GF-D8 (cell line): ENCODE data around the gene PABPC1L2A.
"Not testable (repeated sequence)": the region's sequence is repeated elsewhere in the genome, so short reads cannot be mapped to it uniquely, and the experiment has no call there.

Experiments used
- DNase-seq: peaks from one replicate; lab custom pipeline; 2025; lab: John Stamatoyannopoulos, UW

PABPC1L2A gene

GRCh38 chrX:73079024-73079562 is at the start of gene PABPC1L2A:
Gene PABPC1L2A, minus strand, starts transcription at chrX:73079512. Its CDS starts 126 bp downstream, at chrX:73079386.
- not testable (repeated sequence) for DNase-seq

GRCh38 chrX:73127700-73128241 is 48.5 kb upstream of the PABPC1L2A start:
- no peak for DNase-seq

DNA sequence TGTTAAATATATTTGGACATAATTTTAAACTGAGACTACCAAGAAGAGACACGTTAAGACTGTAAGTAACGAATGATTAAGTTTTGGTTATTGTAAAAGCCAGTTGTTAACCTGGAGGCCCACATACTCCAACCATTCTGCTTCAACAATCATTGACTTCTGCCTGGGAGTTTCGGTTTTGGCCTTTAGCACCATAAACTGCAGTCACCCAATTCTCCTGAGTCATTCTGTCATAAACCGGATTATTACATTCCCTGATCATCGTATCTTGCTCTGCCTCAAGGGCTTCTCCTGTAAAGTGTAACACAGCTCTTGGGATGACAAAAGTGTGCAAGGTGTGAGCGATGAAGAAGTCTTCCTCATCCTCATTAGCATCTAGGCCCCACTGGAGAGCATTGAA is 46.9 kb upstream of the PABPC1L2A start:
- DNase-seq = no peak

- not testable (repeated sequence) for DNase-seq
Observed at GRCh38 chrX:73099505-73099904, 20.2 kb upstream of the PABPC1L2A start.

- not testable (repeated sequence) for DNase-seq
Observed at GRCh38 chrX:73086766-73087165, 7.5 kb upstream of the PABPC1L2A start.

GRCh38 chrX:73079884-73080283 is 572 bp upstream of the PABPC1L2A start:
- not testable (repeated sequence) for DNase-seq

DNA sequence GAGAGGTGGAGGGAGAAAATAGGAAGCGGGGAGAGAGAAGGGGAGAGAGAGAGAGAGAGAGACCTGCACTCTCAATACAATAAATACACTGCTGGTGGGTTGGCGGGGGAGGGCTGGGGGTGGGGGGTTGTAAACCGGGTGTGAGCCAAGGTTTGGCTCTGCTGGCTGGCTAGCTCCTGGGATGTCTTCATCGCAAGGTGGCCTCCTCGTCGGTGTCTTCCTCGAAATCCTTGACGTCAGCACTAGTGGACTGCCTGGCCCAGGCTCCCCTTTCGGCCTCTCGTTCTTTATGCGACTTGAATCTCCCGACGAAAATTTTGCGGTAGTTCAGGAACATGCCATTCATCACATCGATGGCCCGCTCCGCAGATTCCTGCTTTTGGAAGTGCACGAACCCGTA is 715 bp downstream of the PABPC1L2A start:
- not testable (repeated sequence) for DNase-seq

GRCh38 chrX:73076838-73077237 is 2.5 kb downstream of the PABPC1L2A start:
- no peak for DNase-seq

GRCh38 chrX:73069365-73070035 is 9.8 kb downstream of the PABPC1L2A start:
- no peak for DNase-seq

DNA sequence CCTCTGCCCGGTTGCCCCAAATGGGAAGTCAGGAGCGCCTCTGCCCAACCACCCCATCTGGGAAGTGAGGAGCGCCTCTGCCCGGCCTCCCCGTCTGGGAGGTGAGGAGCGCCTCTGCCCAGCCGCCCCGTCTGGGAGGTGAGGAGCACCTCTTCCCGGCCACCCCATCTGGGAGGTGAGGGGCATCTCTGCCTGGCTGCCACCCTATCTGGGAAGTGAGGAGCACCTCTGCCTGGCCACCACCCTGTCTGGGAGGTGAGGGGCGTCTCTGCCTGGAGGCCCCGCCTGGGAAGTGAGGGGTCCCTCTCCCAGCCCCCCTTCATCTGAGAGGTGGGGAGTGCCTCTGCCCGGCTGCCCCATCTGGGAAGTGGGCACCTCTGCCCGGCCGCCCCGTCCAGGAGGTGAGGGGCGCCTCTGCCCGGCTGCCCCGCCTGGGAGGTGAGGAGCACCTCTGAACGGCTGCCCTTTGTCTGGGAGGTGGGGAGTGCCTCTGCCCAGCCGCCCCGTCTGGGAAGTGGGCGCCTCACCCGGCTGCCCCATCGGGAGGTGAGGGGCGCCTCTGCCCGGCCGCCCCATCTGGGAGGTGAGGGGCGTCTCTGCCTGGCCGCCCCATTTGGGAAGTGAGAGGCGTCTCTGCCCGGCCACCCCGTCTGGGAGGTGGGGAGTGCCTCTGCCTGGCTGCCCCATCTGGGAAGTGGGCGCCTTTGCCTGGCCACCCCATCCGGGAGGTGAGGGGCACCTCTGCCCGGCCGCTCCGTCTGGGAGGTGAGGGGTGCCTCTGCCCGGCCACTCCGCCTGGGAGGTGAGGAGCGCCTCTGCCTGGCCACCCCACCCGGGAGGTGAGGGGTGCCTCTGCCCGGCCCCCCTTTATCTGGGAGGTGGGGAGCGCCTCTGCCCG is 10.6 kb downstream of the PABPC1L2A start:
- DNase-seq = no peak

GRCh38 chrX:73067761-73068466 is 11.4 kb downstream of the PABPC1L2A start:
- not testable (repeated sequence) for DNase-seq

- DNase-seq = no peak
Observed at GRCh38 chrX:73028876-73029275, 50.4 kb downstream of the PABPC1L2A start.
